Myometrial cell (primary cell): ENCODE data around the gene SIRT5. TPM values are rescaled to one million over a fixed set of nuclear protein-coding genes. Genes with fewer than 3 reads are reported as not detected.

Experiments used
- total RNA-seq: library from RNA; depleted of rRNA; stranded (reverse); fragments of >200 nt; gene quantifications from 2 replicates; pipeline ENCODE4 v1.2.3, GENCODE V29; 2015

The SIRT5 gene
- total RNA-seq: 5.1 and 7.5 TPM in 2 replicates

GRCh38 chr6:13574571-13575376, at the start of gene SIRT5:
TSS of gene SIRT5 (plus strand) at chr6:13574601. CDS start at chr6:13584111, 9,510 bp downstream.

GRCh38 chr6:13614926-13615791, 40.8 kb downstream of the SIRT5 start, which contains the start of gene NOL7:
TSS of gene NOL7 (plus strand) at chr6:13615335. CDS start at chr6:13615359, 24 bp downstream.

Other genes starting within 250 kb of the SIRT5 start
- gene TBC1D7, start 246.1 kb upstream of the SIRT5 start, total RNA-seq: 11.5 and 18.6 TPM in 2 replicates
- 1.7 and 2.1 TPM in 2 replicates for gene GFOD1, start 87.0 kb upstream of the SIRT5 start, total RNA-seq
- gene NOL7, start 40.7 kb downstream of the SIRT5 start, total RNA-seq: 62.3 and 87.0 TPM in 2 replicates
- gene RANBP9, start 137.2 kb downstream of the SIRT5 start, total RNA-seq: 15.3 and 21.6 TPM in 2 replicates
- gene MCUR1, start 240.0 kb downstream of the SIRT5 start, total RNA-seq: 7.8 and 8.9 TPM in 2 replicates